Measurements from ENCODE around the gene CHPF. TPM values are rescaled to one million over a fixed set of nuclear protein-coding genes. Genes with fewer than 3 reads are reported as not detected.

Gene CHPF
- total RNA-seq, 1 experiment from 2014 or later: 13.8 TPM

DNA sequence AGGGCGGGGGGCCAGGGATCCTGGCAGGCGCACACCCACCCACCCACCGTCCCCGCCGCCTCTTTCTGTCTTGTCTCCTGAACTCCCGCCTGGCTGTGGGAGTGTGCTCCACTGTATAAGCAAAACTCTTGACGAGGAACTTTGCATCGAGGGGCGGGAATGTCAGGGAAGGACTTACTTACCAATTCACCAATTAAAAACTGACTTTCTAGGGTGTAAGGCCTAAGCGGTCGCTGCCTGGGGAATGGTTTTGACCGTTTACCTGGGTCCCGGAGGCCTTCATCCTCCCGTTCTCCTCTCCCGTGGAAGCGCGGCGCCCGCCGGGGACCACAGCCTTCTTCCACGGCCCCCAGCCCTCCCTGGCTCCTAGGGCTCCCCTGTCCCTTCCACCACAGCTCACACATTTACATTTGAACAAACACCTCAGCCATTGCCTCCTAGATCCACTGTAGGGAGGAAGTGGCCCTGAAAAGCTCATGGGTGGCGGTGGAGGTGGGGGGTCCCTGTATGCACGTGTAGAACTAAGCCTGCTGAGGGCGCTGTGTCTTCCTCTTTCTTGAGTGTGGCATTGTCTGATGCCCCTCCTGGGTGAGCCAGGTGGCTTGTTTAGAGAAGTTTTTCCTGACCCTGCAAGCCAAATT, 20.5 kb downstream of the CHPF start:
- no peak overlapping the region for H3K27ac ChIP-seq (ENCODE audit: low read depth, low read length, poor library complexity, severe bottlenecking)
- TF ChIP-seq EZH2 (IDR thresholded peaks at IDR 0.05; ENCODE audit: borderline replicate concordance, low read depth, low read length, poor library complexity, severe bottlenecking): no peak
- TF ChIP-seq, protein P1, sequence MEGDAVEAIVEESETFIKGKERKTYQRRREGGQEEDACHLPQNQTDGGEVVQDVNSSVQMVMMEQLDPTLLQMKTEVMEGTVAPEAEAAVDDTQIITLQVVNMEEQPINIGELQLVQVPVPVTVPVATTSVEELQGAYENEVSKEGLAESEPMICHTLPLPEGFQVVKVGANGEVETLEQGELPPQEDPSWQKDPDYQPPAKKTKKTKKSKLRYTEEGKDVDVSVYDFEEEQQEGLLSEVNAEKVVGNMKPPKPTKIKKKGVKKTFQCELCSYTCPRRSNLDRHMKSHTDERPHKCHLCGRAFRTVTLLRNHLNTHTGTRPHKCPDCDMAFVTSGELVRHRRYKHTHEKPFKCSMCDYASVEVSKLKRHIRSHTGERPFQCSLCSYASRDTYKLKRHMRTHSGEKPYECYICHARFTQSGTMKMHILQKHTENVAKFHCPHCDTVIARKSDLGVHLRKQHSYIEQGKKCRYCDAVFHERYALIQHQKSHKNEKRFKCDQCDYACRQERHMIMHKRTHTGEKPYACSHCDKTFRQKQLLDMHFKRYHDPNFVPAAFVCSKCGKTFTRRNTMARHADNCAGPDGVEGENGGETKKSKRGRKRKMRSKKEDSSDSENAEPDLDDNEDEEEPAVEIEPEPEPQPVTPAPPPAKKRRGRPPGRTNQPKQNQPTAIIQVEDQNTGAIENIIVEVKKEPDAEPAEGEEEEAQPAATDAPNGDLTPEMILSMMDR (conservative IDR thresholded peaks at IDR 0.05; ENCODE audit: low read depth, low read length): peak; percentile 24; the same call in 1 of the 2 replicates
- ChIA-PET POLR2A (ENCODE audit: low non-redundant PET) (interaction anchor here (0.7 kb wide), 1 partner anchor 19 kb away, joined by 4 read pairs; no protein-coding TSS in a partner anchor), CTCF (interaction anchor here (5.1 kb wide), 1 partner anchor 28 kb away, joined by 31 read pairs; a partner anchor contains a TSS)
- no TSS peak for BruUV-seq (replicated peaks)
- intact Hi-C loops (cut with micrococcal nuclease; ENCODE audit: unreplicated experiment): loop anchor here (5.0 kb wide), 1 partner anchor 46 kb away; no protein-coding TSS in a partner anchor
- peaks cover 29% of the 10 kb centered on the region for H3K4me1 ChIP-seq (ENCODE audit: insufficient read depth, low read length, poor library complexity, severe bottlenecking)
- DNase-seq (ENCODE audit: low spot score): peak; percentile 34
- H3K4me3 ChIP-seq (ENCODE audit: low read depth, low read length, poor library complexity, severe bottlenecking): peak overlapping the region; percentile 40
- H3K36me3 ChIP-seq (ENCODE audit: insufficient read depth, low read length, poor library complexity, severe bottlenecking): no peaks in the 10 kb centered on the region
- H3K27me3 ChIP-seq (replicated peaks; ENCODE audit: insufficient read depth, low read depth, low read length, poor library complexity): no peaks in the 10 kb centered on the region
- H3K9me3 ChIP-seq (ENCODE audit: low read depth, low read length, poor library complexity, severe bottlenecking): no peaks in the 10 kb centered on the region

DNA sequence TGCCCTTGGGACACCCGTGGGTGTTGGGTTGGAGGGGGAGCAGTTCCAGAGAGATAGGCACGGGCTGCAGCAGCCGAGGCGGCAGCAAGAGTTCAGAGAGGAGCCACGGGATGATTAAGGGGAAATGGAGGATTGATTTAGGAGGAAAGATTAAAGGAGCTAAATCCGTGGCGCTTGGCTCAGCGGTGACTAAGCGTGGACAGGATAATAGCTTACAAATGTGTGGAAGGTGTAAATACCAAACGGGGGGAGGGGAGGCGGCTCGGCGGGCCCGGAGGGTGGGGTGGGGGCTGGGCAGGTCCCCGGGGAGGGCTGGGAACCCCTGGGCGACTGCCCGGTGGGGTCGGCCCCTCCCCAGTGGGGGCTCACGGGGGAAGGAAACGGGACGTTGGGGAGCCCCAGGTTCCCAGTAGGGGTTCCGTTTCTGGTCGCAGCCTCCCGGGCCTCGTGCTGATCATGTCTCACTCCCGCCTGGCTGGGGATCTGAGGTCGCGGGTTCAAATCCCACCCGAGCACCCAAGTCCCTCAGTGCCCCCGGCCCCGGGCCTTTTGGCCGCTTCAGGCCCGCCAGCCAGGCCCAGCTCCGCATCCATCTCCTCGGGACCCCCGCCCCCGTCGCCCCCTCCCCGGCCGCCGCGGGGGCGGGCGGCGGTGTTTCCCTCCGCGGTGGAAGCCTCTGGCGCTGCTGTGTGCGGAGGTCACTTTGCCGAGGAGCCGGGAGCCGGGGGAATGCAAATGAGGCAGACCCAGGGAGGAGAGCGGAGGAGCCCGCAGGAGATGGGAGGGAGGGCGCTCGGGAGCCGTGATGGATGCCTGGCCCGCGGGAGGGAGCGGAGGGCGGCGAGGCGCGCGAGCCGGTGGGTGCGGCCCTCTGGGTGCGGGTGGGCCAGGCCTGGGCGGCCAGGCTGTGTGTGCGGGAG, 21.2 kb downstream of the CHPF start:
- no peaks in the 10 kb centered on the region for H3K9me3 ChIP-seq (ENCODE audit: low read depth, low read length, poor library complexity, severe bottlenecking)
- BruUV-seq (replicated peaks): no TSS peak
- intact Hi-C loops (cut with micrococcal nuclease; ENCODE audit: unreplicated experiment): loop anchor here (5.0 kb wide), 1 partner anchor 45 kb away; no protein-coding TSS in a partner anchor
- no peak for TF ChIP-seq EZH2 (IDR thresholded peaks at IDR 0.05; ENCODE audit: borderline replicate concordance, low read depth, low read length, poor library complexity, severe bottlenecking)
- TF ChIP-seq, protein P1 (conservative IDR thresholded peaks at IDR 0.05; ENCODE audit: low read depth, low read length): no peak
- ChIA-PET POLR2A (ENCODE audit: low non-redundant PET) (interaction anchor here (0.5 kb wide), 1 partner anchor 187 kb away, joined by 3 read pairs; no protein-coding TSS in a partner anchor), CTCF (interaction anchor here (0.6 to 5.1 kb wide), 7 partner anchors 8 to 463 kb away, joined by 3 to 31 read pairs (median 10); partner anchors contain the start of gene GMPPA)
- no peaks in the 10 kb centered on the region for H3K27me3 ChIP-seq (replicated peaks; ENCODE audit: insufficient read depth, low read depth, low read length, poor library complexity)
- H3K4me3 ChIP-seq (ENCODE audit: low read depth, low read length, poor library complexity, severe bottlenecking): peak overlapping the region; percentile 40
- H3K27ac ChIP-seq (ENCODE audit: low read depth, low read length, poor library complexity, severe bottlenecking): peak overlapping the region; percentile 38
- H3K36me3 ChIP-seq (ENCODE audit: insufficient read depth, low read length, poor library complexity, severe bottlenecking): no peaks in the 10 kb centered on the region
- DNase-seq (ENCODE audit: low spot score): peak; percentile 77
- peaks cover 29% of the 10 kb centered on the region for H3K4me1 ChIP-seq (ENCODE audit: insufficient read depth, low read length, poor library complexity, severe bottlenecking)

DNA sequence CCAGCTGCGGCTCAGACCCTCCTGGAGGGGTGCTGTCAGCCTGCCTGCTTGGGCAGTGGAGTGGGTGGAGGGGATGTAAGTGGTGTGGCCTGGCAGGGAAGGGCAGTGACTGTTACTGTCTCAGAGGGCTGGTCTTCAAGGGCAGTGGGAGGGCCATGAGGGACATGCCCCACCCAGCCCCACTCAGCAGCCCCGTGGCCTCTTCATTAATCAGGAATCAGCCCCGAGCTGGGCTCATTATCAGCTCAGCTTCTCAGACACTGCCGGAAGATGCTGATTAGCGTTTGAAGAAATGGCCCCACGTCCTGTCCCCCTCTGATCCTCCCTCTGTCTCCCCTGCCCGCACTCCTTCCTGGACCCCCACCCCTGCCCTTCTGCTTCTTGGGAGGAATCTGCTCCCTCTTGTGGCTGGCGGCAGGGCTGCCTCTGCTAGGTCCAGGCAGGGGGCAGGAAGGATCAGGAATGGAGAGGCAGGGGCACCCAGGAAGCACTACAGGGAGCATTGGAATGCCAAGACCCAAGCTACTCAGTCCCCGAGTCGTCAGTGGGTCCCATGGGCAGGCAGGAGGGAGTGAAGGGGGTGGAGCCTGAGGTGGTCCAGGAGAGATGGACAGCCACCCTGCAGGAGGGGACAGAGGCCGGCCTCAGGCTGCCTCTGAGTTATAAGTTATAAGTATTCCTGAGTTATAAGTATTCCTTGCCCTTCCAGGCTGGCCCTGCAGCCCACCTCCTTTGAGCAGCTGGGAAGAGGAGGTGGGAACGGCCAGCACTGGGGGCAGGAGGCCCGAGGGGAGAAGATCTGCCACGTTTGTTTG, 22.3 kb downstream of the CHPF start:
- BruUV-seq (replicated peaks): no TSS peak
- H3K4me3 ChIP-seq (ENCODE audit: low read depth, low read length, poor library complexity, severe bottlenecking): no peak overlapping the region
- H3K4me1 ChIP-seq (ENCODE audit: insufficient read depth, low read length, poor library complexity, severe bottlenecking): peaks cover 29% of the 10 kb centered on the region
- TF ChIP-seq EZH2 (IDR thresholded peaks at IDR 0.05; ENCODE audit: borderline replicate concordance, low read depth, low read length, poor library complexity, severe bottlenecking): no peak
- TF ChIP-seq, protein P1 (conservative IDR thresholded peaks at IDR 0.05; ENCODE audit: low read depth, low read length): peak; percentile 77
- CTCF ChIA-PET: interaction anchor here (1.1 to 5.1 kb wide), 6 partner anchors 9 to 26 kb away, joined by 3 to 31 read pairs (median 18); a partner anchor contains a TSS
- no peaks in the 10 kb centered on the region for H3K27me3 ChIP-seq (replicated peaks; ENCODE audit: insufficient read depth, low read depth, low read length, poor library complexity)
- intact Hi-C loops (cut with micrococcal nuclease; ENCODE audit: unreplicated experiment): loop anchor here (5.0 kb wide), 1 partner anchor 44 kb away; no protein-coding TSS in a partner anchor
- H3K36me3 ChIP-seq (ENCODE audit: insufficient read depth, low read length, poor library complexity, severe bottlenecking): no peaks in the 10 kb centered on the region
- POLR2A ChIA-PET (ENCODE audit: low non-redundant PET): no interaction called here
- peak overlapping the region; percentile 38 for H3K27ac ChIP-seq (ENCODE audit: low read depth, low read length, poor library complexity, severe bottlenecking)
- peak; percentile 73 for DNase-seq (ENCODE audit: low spot score)
- no peaks in the 10 kb centered on the region for H3K9me3 ChIP-seq (ENCODE audit: low read depth, low read length, poor library complexity, severe bottlenecking)

Measured in A673 (cell line).